CD4-positive, alpha-beta T cell treated with Interferon gamma for 1 hour (primary cell): ENCODE results near the gene LCE7A.

Source experiments
- DNase-seq: peaks from one replicate; pipeline ENCODE4 v3.0.0-alpha.2; 2020

The LCE7A gene

GRCh38 chr1:152880907-152881306 is 21.1 kb downstream of the LCE7A start:
- DNase-seq: no peak

- no peak for DNase-seq
Observed at GRCh38 chr1:152884085-152884484, 24.3 kb downstream of the LCE7A start.

- no peak for DNase-seq
Observed at GRCh38 chr1:152884506-152884905, 24.7 kb downstream of the LCE7A start.

GRCh38 chr1:152884966-152885624 is 25.3 kb downstream of the LCE7A start:
- DNase-seq: no peak

- DNase-seq: no peak
Observed at GRCh38 chr1:152886085-152886484, 26.3 kb downstream of the LCE7A start.

- no peak for DNase-seq
Observed at GRCh38 chr1:152886758-152887409, 27.1 kb downstream of the LCE7A start.

- DNase-seq: no peak
Observed at GRCh38 chr1:152888126-152888525, 28.3 kb downstream of the LCE7A start.

- DNase-seq: no peak
Observed at GRCh38 chr1:152899027-152899426, 39.2 kb downstream of the LCE7A start.

- no peak for DNase-seq
Observed at GRCh38 chr1:152899883-152900282, 40.1 kb downstream of the LCE7A start.

- DNase-seq: no peak
Observed at GRCh38 chr1:152901631-152902030, 41.8 kb downstream of the LCE7A start.

GRCh38 chr1:152902636-152903035 is 42.8 kb downstream of the LCE7A start:
- DNase-seq: no peak

GRCh38 chr1:152904688-152905440 is 45.1 kb downstream of the LCE7A start:
- no peak for DNase-seq

GRCh38 chr1:152906023-152906565 is 46.3 kb downstream of the LCE7A start:
- no peak for DNase-seq

GRCh38 chr1:152907686-152908601 is 48.1 kb downstream of the LCE7A start, which contains the start of gene IVL:
TSS of gene IVL (plus strand) at chr1:152908546. CDS start at chr1:152909798, 1,252 bp downstream.
- no peak for DNase-seq

- DNase-seq: no peak
Observed at GRCh38 chr1:152909206-152909605, 49.4 kb downstream of the LCE7A start.
